Anterior cingulate cortex (tissue), 58 donors: ENCODE results near the gene ACACB.
"Not testable (repeated sequence)": the region's sequence is repeated elsewhere in the genome, so short reads cannot be mapped to it uniquely, and the experiment has no call there.

Experiments used
- DNase-seq, 58 donors: peaks; one replicate each; lab custom pipeline; 2025; lab: John Stamatoyannopoulos, UW

Gene ACACB

DNA sequence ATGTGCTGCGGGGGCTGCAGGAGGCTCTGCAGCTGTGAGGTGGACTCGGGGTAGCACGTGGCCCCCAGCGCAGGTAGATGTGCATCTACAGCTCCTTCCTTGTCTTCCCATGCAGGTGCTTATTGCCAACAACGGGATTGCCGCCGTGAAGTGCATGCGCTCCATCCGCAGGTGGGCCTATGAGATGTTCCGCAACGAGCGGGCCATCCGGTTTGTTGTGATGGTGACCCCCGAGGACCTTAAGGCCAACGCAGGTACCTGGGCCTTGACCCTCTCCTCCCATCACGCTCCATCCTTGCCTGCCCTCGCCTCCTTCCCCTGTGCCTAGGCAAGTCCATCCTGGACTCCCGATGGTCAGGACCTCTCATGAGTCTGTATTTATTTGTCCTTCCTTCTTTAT, 51.4 kb downstream of the ACACB start:
- no peak for DNase-seq

GRCh38 chr12:109169262-109169661, 52.9 kb downstream of the ACACB start:
- no peak for DNase-seq

DNA sequence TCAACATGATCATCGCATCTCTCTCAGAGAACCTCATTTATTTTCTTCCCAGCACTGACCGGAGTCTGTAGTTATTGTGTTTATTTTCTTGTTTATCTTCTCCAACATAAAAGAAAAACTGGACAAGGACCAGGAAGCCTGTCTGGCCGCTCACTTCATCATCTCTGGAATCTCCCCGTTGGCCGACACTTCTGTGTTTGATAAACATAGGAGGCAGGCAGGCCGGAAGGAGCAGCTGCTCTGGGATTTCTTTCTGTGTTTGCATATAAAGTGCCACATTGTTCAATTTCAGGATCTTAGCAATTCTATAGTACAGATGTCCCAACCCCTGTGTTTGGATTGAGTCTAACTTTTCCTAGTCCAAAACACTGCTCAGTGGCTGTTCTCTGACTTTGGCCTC, 53.3 kb downstream of the ACACB start:
- no peak for DNase-seq

DNA sequence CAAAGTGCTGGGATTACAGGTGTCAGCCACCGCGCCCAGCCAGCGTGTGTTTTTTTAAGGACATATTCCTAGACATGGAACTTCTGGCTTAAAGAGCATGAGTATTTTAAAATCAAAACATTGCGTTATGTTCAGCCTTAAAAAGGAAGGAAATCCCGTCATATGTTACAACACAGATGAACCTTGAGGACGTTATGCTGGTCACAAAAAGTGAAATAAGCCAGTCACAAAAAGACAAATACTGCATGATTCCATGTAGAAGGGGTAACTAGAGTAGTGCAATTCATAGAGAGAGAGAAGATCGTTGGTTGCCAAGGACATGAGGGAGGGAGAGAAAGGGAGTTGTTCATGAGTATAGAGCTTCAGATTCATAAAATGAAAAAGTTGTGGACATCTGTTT, 53.9 kb downstream of the ACACB start:
- no peak for DNase-seq

DNA sequence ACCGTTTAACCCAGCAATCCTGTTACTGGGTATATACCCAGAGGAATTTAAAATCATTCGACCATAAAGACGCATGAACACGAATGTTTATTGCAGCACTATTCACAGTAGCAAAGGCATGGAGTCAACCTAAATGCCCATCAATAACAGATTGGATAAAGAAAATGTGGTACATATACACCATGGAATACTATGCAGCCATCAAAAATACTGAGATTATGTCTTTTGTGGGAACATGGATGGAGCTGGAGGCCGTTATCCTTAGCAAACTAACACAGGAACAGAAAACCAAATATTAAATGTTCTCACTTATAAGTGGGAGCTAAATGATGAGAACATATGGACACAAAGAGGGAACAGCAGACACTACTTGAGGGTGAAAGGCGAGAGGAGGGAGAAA, 56.4 kb downstream of the ACACB start:
- DNase-seq: not testable (repeated sequence)

GRCh38 chr12:109173443-109174240, 57.3 kb downstream of the ACACB start:
- DNase-seq: no peak

DNA sequence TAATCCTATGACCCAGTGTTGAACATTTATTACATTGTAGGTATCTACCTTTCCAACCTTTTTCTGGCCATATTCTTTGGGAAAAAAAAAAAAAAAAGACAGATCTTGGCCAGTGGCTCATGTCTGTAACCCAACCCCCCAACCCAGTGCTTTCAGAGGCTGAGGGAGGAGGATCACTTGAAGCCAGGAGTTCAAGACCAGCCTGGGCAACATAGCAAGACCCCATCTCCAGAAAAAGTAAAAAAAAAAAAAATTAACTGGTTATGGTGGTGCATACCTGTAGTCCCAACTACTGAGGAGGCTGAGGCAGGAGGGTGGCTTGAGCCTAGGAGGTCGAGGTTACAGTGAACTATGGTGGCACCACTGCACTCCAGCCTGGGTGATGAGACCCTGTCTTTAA, 58.1 kb downstream of the ACACB start:
- no peak for DNase-seq

- DNase-seq: no peak
Observed at GRCh38 chr12:109178532-109178931, 62.1 kb downstream of the ACACB start.

DNA sequence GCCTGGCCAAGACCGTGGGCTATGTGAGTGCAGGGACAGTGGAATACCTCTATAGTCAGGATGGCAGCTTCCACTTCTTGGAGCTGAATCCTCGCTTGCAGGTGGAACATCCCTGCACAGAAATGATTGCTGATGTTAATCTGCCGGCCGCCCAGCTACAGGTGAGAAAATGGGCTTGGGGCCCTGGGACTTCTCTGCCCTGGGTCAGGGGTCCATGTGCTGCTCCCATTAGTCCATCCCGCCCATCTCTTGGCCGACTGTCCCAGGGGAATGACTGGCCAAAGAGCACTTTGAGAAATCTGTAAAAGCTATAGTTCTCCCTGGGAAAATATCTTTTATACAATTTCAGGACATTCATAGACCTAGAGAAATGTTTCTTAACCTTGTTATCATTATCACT, 63.5 kb downstream of the ACACB start:
- DNase-seq: no peak

- DNase-seq: peak in 3 of 58 donors; percentile 22 to 28 (median 22)
Observed at GRCh38 chr12:109182041-109182839, 65.9 kb downstream of the ACACB start.

GRCh38 chr12:109185441-109185840, 69.1 kb downstream of the ACACB start:
- DNase-seq: no peak

DNA sequence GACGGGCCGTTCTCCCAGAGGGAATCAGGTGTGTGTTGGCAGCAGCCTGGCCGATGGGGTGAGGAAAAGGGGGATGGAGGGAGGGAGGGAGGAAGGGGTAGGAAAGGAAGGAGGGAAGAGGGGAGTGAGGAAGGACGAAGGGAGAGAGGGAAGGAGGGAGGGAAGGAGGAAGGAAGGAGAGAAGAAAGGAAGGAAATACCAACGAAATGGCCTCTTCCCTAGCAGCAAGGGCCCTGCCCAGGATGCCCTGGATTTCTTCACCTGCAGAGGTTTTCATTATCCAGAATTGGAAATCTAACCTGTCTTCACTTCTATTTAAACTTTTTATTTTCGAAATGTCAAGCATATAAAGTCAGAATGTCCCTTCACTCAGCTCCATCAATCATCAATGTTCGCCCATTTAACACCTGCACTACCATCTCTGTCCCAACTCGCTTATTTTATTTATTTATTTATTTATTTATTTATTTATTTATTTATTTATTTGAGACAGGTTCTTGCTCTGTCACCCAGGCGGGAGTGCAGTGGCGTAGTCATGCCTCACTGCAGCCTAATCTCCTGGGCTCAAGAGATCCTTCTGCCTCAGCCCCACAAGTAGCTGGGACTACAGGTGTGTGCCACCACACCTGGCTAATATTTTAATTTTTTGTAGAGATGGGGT, 70.7 kb downstream of the ACACB start:
- no peak for DNase-seq

GRCh38 chr12:109188108-109188712, 71.8 kb downstream of the ACACB start:
- DNase-seq: no peak

GRCh38 chr12:109189291-109189690, 72.9 kb downstream of the ACACB start:
- DNase-seq: no peak

DNA sequence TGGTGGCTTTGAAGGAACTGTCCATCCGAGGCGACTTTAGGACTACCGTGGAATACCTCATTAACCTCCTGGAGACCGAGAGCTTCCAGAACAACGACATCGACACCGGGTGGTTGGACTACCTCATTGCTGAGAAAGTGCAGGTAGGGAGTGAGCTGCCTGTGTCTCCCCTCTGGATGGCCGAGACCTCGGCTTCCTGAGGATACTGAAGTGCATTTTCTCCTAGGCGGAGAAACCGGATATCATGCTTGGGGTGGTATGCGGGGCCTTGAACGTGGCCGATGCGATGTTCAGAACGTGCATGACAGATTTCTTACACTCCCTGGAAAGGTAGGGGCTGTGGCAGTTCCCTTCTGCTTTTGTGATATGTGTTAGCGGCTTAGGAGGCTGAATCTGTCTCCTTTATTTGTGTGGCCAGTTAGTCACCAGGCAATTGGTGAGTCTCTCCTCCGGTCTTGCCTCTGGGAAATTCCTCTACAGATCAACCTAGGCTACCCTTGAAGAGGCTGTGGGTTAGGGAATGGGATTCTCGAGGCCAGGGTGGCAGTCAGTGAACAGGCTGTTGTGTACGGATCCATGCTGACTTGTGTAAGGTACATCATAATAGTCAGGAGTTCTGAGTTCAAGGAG, 75.3 kb downstream of the ACACB start:
- DNase-seq: no peak

DNA sequence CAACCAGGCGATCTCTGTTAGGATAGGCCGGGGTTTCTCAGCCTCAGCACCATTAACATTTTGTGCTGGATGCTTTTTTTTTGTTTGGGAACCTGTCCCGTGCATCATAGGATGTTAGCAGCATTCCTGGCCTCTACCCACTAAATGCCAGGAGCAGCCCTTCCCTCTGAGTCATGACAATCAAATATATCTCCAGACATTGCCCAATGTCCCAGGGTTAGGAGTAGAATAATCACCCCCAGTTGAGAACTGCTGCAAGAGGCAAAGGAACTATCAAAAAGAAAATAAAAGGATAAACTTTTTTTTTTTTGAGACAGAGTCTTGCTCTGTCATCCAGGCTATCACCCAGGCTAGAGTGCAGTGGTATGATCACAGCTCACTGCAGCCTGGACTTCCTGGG, 76.0 kb downstream of the ACACB start:
- DNase-seq: no peak

DNA sequence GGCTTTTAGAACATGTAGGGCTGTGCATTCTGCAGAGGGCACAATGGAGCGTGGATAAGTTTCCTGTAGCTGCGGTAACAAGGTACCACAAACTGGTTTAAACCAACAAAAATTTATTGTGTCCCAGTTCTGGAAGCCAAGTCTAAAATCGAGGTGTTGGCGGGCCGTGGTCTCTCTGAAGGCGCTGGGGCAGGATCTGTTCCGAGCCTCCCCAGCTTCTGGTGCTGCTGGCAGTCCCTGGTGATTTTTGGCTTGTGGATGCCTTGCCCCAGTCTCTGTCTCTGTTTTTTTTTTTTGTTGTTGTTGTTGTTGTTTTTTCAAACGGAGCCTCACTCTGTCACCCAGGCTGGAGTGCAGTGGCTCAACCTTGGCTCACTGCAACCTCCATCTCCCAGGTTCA, 77.5 kb downstream of the ACACB start:
- DNase-seq: no peak

GRCh38 chr12:109196332-109196731, 79.9 kb downstream of the ACACB start:
- DNase-seq: no peak

GRCh38 chr12:109197327-109197726, 80.9 kb downstream of the ACACB start:
- no peak for DNase-seq

DNA sequence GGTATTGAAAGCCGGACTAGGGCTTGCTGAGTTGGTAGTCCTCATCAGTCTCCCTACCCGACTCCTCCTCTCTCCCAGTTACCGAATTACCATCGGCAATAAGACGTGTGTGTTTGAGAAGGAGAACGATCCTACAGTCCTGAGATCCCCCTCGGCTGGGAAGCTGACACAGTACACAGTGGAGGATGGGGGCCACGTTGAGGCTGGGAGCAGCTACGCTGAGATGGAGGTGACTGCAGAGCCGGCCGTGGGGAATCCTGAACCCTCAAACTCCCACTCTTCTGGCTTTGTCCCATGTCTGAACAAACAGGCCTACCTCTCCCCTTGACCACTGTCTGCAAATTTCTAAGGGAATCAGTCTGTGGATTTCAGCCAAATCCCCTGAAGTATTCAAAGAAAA, 82.9 kb downstream of the ACACB start:
- no peak for DNase-seq
